Panc1 (cell line): ENCODE measurements around the gene GRIA3.

Experiments used
- CTCF ChIP-seq: fragments of 450-650 bp; IDR thresholded peaks from 2 replicates; pipeline ENCODE4 v1.5.1; 2017; ENCODE audit warnings: mild to moderate bottlenecking
- REST ChIP-seq, 2 experiments: IDR thresholded peaks; 2 replicates each; pipeline ENCODE4 v1.6.1; 2011 to 2012; ENCODE audit warnings: low read depth in 2 of 2, control low read depth in 1 of 2, low read length in 1 of 2, mild to moderate bottlenecking in 1 of 2, moderate library complexity in 1 of 2; ENCODE audit not compliant: insufficient read depth in 1 of 2
- SIN3A ChIP-seq: IDR thresholded peaks from 2 replicates; pipeline ENCODE4 v1.6.1; 2012; ENCODE audit warnings: low read depth, mild to moderate bottlenecking, low read length, moderate library complexity, borderline replicate concordance; ENCODE audit not compliant: insufficient read depth

GRCh38 chrX:123193101-123193500, 9.0 kb downstream of the GRIA3 start:
- no peak for TF ChIP-seq REST (IDR thresholded peaks at IDR 0.05; ENCODE audit: insufficient read depth in 1 of 2, low read depth in 2 of 2, low read length in 1 of 2)
- no peak for TF ChIP-seq SIN3A
- TF ChIP-seq CTCF = no peak
